Colon (tissue), 2 donors: ENCODE data around the gene RASA1.

Experiments used
- FAIRE-seq: peaks from 2 replicates; lab custom pipeline; 2012; peaks lifted over from hg19 to GRCh38; lab: Jason Lieb, UNC
- donor health status: control.
- donor health status: control.

The RASA1 gene

GRCh38 chr5:87361031-87361445, 93.4 kb downstream of the RASA1 start:
- FAIRE-seq: no peak

DNA sequence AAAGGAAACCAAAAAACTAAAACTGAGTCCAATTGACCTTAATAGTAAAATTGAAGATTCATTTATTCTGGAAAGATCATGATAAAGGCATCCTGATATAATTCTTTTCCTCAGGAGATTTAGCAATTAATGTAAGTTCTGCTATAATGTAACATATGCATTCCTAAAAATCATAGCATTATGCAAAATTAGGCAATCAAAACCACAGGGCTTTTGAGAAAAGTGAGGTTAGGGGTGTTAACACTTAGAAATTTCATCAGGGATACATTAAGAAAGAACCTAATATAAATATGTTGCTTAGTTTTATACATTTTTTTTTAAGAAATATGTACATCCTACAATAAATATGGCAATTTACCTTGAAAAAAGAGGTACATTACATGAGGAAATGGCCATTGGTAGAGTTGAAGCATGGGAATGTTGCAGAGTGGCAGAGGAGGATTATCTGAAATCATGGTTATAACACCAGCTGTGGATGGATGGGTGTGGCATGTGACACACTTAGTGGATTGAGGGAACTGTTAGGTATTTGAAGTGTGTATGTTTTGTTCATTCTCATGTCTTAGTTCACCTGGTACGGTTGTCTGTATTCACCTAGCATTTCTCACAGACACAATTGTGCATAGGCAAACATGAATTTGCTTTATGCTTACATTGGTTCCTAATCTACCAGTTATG, 94.0 kb downstream of the RASA1 start:
- FAIRE-seq: no peak

DNA sequence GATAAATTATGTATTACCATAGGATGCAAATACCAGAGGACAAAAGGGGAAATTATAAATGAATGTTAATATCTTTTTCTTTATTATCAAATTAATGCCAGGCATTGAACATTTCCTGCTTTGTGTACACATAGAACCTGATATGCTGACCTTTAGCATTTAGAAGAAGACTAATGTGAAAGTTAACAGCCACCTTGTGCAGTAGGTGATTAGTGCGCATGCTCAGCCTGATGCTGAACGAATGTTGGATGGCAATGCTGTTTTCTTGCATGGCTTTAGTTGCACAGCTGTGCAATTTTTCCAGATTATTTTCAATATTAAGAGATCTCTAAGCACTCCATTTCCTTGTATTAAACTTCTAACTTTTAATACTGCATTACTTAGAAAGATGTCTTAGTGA, 99.6 kb downstream of the RASA1 start:
- FAIRE-seq: no peak

GRCh38 chr5:87368601-87369000, 100.9 kb downstream of the RASA1 start:
- FAIRE-seq: no peak

DNA sequence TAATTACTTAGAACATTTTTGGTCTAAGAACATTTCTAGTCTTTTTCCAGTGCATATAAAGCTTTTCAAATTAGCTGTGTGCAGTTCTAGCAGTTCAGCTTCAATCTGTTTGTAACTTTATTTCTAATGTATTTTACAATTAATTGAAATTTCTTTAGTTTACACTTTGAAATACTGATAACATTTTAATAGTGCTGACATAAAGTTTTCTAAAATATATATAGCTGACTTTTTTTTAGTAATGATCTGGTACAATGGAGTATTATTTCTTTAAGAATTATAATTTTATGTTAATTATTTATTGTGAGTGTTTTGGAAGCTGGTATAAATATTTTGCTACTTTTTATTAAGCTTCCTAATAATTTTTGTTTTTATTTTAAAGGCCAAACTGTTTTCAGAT, 101.7 kb downstream of the RASA1 start:
- FAIRE-seq: peak; percentile 10

- FAIRE-seq: no peak
Measured at GRCh38 chr5:87372705-87373104, 105.0 kb downstream of the RASA1 start.

DNA sequence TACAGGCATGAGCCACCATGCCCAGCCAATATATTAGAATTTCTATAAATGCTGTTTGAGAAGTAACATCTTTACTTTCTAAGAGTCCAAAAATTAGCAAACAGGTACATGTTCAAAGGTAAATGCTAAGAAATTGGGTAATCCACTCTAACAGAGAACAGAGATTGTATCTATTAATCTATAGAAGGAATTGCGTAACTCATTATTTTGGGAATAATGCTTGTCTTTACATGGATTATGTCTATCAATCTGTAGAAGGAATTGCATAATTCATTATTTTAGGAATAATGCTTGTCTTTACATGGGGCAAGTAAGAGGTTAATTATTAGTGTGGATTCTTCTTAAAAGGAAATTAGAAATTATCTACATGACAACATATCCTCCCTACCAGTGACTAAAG, 114.5 kb downstream of the RASA1 start:
- FAIRE-seq: no peak

DNA sequence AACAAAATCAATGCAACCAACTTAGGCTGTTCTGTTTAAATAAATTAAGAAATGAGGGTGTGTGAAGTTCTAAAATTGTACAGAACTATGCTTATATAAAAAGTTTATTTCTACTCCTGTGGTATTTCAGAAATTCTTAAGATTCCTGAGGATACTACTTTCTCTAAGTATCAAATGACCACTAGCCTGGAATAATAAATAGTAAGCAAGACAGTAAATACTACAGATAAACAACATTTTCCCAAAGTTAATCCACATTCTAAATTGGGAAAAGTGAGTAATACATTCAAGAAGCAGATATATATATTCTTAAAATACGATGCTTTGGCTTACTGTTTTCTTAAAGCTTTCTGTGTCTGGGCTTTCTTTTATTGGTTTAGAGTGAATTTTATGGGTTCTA, 115.5 kb downstream of the RASA1 start:
- FAIRE-seq: no peak

- no peak for FAIRE-seq
Measured at GRCh38 chr5:87385802-87386201, 118.1 kb downstream of the RASA1 start.

DNA sequence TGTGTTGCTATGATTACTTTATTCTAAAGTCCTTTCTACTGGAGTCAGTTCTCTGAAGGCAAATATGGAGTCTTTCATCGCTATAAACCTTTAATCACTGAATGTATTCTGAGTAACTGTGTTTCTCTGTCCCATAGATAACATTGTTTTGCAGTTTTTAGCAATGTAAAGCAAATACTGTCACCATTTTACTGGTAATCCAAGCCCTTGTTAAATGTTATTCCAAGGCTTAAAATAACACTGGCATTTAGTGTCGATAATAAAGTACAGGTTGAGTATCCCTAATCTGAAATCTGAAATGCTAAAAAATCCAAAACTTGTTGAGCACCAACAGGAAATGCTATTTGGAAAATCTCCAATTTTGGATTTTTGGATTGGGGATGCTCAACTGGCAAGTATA, 120.4 kb downstream of the RASA1 start:
- FAIRE-seq: no peak

- FAIRE-seq: no peak
Measured at GRCh38 chr5:87389296-87390034, 121.8 kb downstream of the RASA1 start.

DNA sequence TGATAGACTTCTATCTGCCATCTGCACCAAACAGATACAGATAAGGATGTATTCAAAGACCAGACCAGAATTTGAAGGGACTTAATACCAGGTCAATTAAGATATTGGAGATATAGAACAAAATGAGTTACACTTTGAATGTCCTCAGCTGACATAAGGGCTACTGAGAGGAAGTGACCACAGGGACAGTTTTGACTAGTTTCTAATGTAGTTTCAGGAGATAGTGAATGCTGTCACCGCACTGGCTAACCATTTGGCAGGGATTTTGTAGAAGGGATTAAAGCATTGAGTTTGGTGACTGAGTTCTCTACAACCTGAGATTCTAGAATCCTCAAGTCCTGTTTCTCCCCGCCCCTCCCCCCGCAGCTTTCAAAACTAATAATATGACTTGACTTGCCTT, 122.4 kb downstream of the RASA1 start:
- FAIRE-seq: no peak

- no peak for FAIRE-seq
Measured at GRCh38 chr5:87390576-87391199, 123.0 kb downstream of the RASA1 start.

DNA sequence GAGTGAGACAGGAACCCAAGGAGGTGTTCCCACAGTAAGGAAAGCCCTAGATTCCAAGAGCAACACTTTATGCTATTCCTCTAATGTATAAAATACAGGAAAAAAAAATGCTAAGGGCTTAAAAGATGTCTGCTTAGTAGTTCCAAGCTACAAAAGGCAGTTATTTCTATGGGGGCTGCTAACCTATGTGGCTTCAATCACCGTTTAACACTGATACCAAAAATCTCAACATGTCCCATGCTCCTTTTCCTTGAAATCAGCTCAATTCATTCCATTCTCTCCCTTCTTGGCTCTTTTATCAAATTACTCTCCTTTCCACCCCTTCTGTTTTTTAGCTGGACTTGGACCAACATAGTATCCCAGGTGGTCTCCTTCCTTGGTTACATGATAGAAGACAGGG, 124.5 kb downstream of the RASA1 start:
- FAIRE-seq: no peak

DNA sequence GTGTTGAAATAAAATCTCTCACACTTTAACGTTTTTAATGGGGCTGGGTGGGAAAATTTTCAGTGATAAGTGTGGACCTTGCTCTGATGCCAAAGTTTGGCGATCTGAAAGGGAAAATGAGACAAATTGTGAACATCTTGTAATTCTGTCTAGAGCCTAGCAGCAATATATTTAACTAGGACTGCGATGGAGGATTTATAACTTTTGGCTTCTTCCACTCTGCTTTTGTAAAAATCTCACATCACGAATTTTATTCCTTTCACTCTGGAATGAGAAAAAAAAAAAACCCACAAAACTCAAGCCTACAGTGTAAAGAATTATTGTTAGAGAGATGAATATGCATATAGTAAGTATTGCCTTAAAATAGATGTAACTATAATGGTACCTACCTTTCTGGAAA, 125.1 kb downstream of the RASA1 start:
- FAIRE-seq: no peak

DNA sequence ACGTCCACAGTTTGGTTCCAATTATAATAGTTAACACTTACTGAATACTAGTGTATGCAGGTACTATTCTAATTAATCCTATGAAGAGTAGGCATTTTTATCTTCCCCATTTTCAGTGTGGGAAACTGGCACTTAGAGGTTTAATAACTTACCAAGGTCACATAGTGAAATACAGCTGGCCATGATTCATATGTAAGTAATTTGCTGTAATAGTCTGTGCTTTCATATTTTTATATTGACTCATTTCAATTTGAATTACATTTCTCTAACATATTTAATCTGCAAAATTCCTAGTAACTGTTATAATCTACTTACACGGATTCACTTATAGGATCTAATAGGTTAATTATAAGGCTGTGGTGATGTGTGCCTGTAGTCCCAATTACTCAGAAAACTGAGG, 125.6 kb downstream of the RASA1 start:
- FAIRE-seq: no peak

- no peak for FAIRE-seq
Measured at GRCh38 chr5:87394411-87395165, 126.9 kb downstream of the RASA1 start.

DNA sequence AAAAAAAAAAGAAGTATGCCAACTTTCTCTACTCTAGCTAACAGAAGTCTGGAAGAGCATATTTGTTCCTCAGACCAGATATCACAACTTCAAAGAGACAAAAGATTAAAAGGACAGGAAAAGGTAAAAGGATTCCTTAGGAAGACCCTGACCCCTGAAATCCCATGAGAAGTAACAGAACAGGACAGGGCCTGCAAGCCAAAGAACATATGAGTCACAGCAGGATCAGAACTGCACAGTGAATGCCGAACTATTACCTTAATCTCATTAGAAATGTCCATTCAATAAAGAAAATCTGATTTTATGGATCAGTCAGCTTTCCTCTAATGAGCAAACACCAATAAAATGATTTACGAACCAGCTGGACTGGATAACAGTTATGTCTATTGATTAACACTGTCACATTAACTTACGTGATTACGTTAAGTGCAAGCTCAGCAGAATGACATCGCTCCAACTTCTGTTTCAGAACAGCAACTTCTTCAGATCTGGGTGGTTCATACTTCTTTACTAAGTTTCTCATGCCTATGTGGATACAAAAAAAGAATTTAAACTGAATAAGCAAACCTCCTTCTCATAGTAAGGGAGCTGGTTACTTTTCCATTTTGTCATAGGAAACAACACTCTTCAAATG, 131.4 kb downstream of the RASA1 start:
- FAIRE-seq: no peak

DNA sequence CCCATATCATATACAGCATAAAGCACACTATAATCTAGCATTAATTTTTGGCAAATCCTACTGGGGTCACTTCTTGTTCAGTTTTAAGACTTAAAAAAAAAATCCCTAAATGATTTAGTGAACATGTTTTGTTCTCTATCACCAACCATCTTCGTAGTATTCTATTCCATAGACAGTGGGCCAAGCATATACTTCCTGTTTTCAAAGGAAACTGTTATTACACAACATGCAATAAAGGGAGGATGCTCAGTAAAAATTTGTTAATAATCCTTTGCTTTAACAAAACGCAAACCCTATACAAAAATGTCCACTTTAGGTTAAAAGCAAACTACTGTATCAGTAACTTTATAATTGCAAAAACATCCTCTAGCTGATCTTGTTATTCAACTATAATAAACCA, 132.0 kb downstream of the RASA1 start:
- FAIRE-seq: no peak

DNA sequence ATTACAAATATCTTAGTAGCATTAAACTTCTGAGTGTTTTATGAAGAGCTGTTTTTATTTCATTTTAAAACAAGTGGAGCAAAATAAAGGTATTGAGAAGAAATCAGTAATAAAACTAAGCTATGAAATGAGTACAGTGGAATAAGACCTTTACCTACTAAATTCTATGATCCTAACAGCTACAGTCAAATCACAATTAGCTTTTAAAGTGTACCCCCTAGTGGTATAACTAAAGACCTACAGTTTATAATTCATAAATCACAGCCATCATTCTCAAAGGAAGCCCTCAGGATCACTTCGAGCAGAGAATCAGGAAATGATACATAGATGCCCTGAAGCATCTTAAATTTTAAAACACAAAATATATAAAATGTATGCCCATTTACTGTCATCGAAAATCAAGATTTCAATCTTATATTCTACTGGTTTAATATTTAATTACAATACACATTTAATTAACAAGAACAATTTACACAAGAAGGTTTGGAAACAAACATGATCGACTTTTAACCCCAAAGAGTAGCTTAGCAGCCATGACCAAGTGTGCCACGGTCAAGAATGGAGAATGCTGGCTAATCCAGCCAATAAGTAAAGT, 132.7 kb downstream of the RASA1 start:
- FAIRE-seq: peak; percentile 74

DNA sequence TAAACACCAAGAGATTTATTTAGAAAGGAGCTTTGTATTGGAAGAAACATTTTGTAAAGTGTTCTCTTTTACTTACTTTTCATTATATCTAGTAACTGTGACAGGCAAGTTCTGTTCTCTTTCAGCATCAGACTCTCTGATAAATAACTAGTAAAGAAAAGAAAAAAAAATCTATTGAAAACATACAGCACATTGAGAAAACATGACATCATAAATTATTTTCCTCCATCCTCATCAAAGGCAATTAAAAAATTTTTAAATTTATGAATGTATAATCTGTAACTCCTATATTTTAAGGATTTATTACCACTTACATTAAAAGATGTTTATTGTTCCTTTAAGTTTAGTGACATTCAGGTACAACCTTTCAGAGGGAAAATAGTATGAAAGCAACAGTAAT, 133.9 kb downstream of the RASA1 start:
- no peak for FAIRE-seq

GRCh38 chr5:87403409-87403808, 135.7 kb downstream of the RASA1 start:
- FAIRE-seq: no peak
